GM18517 (cell line): ENCODE measurements around the gene VSIR.

Experiments used
- ATAC-seq: cut with Tn5 transposase; IDR thresholded peaks from one replicate; pipeline ENCODE4 v1.9.1; 2021; ENCODE audit warnings: mild to moderate bottlenecking, moderate library complexity; ENCODE audit not compliant: unreplicated experiment

The VSIR gene

GRCh38 chr10:71735709-71736569 is 37.4 kb downstream of the VSIR start:
- no peak for ATAC-seq

GRCh38 chr10:71734797-71735196 is 38.5 kb downstream of the VSIR start:
- ATAC-seq = no peak

GRCh38 chr10:71731791-71732190 is 41.5 kb downstream of the VSIR start:
- no peak for ATAC-seq

GRCh38 chr10:71729161-71729636 is 44.1 kb downstream of the VSIR start:
- ATAC-seq = no peak

- peak; percentile 60 for ATAC-seq
Observed at GRCh38 chr10:71727738-71728737, 45.3 kb downstream of the VSIR start.

- peak; percentile 38 for ATAC-seq
Observed at GRCh38 chr10:71727105-71727737, 46.1 kb downstream of the VSIR start.

GRCh38 chr10:71726580-71727104 is 46.7 kb downstream of the VSIR start:
- no peak for ATAC-seq

GRCh38 chr10:71725998-71726579 is 47.2 kb downstream of the VSIR start:
- ATAC-seq = no peak

- no peak for ATAC-seq
Observed at GRCh38 chr10:71725249-71725648, 48.1 kb downstream of the VSIR start.

- ATAC-seq = no peak
Observed at GRCh38 chr10:71724539-71724938, 48.8 kb downstream of the VSIR start.

GRCh38 chr10:71723311-71723710 is 50.0 kb downstream of the VSIR start:
- ATAC-seq = no peak

- ATAC-seq = no peak
Observed at GRCh38 chr10:71722849-71723248, 50.5 kb downstream of the VSIR start.

- no peak for ATAC-seq
Observed at GRCh38 chr10:71721313-71721712, 52.0 kb downstream of the VSIR start.

GRCh38 chr10:71720288-71720687 is 53.0 kb downstream of the VSIR start:
- no peak for ATAC-seq

GRCh38 chr10:71719464-71720201 is 53.7 kb downstream of the VSIR start, which contains the start of gene C10orf105:
TSS of gene C10orf105 (minus strand) at chr10:71719778. CDS start at chr10:71716337, 3,441 bp downstream.
- ATAC-seq = no peak

- no peak for ATAC-seq
Observed at GRCh38 chr10:71719042-71719441, 54.3 kb downstream of the VSIR start.

- ATAC-seq = no peak
Observed at GRCh38 chr10:71718165-71718698, 55.1 kb downstream of the VSIR start.

GRCh38 chr10:71717551-71717951 is 55.8 kb downstream of the VSIR start:
- no peak for ATAC-seq

GRCh38 chr10:71717056-71717455 is 56.3 kb downstream of the VSIR start:
- no peak for ATAC-seq
